GM19043 (cell line): ENCODE results near the gene SLC35A4.
"Not testable (repeated sequence)": the region's sequence is repeated elsewhere in the genome, so short reads cannot be mapped to it uniquely, and the experiment has no call there.

Experiments used
- ATAC-seq: cut with Tn5 transposase; IDR thresholded peaks from one replicate; pipeline ENCODE4 v1.9.1; 2021; ENCODE audit warnings: low read depth; ENCODE audit not compliant: unreplicated experiment

Gene SLC35A4

GRCh38 chr5:140579188-140579747 lies 14.6 kb downstream of the SLC35A4 start:
- ATAC-seq: not testable (repeated sequence)

GRCh38 chr5:140587495-140587894 lies 22.9 kb downstream of the SLC35A4 start:
- ATAC-seq: no peak

- no peak for ATAC-seq
Observed at GRCh38 chr5:140588311-140589070, 23.9 kb downstream of the SLC35A4 start.

GRCh38 chr5:140590861-140591260 lies 26.2 kb downstream of the SLC35A4 start:
- no peak for ATAC-seq

GRCh38 chr5:140591747-140592372 lies 27.2 kb downstream of the SLC35A4 start:
- ATAC-seq: no peak

- ATAC-seq: not testable (repeated sequence)
Observed at GRCh38 chr5:140593070-140593469, 28.4 kb downstream of the SLC35A4 start.

GRCh38 chr5:140594169-140594568 lies 29.5 kb downstream of the SLC35A4 start:
- no peak for ATAC-seq

- no peak for ATAC-seq
Observed at GRCh38 chr5:140595538-140596300, 31.1 kb downstream of the SLC35A4 start.

GRCh38 chr5:140596321-140596741 lies 31.7 kb downstream of the SLC35A4 start:
- ATAC-seq: no peak

GRCh38 chr5:140598836-140599235 lies 34.2 kb downstream of the SLC35A4 start:
- no peak for ATAC-seq

- no peak for ATAC-seq
Observed at GRCh38 chr5:140600096-140600495, 35.5 kb downstream of the SLC35A4 start.

- ATAC-seq: no peak
Observed at GRCh38 chr5:140602147-140602546, 37.5 kb downstream of the SLC35A4 start.

- not testable (repeated sequence) for ATAC-seq
Observed at GRCh38 chr5:140603446-140603698, 38.7 kb downstream of the SLC35A4 start.

GRCh38 chr5:140603734-140604133 lies 39.1 kb downstream of the SLC35A4 start:
- ATAC-seq: no peak

- ATAC-seq: no peak
Observed at GRCh38 chr5:140605879-140606278, 41.3 kb downstream of the SLC35A4 start.

- no peak for ATAC-seq
Observed at GRCh38 chr5:140607031-140607430, 42.4 kb downstream of the SLC35A4 start.

GRCh38 chr5:140608722-140609121 lies 44.1 kb downstream of the SLC35A4 start:
- no peak for ATAC-seq

GRCh38 chr5:140609126-140609525 lies 44.5 kb downstream of the SLC35A4 start:
- no peak for ATAC-seq

GRCh38 chr5:140611020-140611521 lies 46.4 kb downstream of the SLC35A4 start:
- no peak for ATAC-seq
